Pancreas (tissue), 10 donors: ENCODE data around the gene OR10H3. TPM values are rescaled to one million over a fixed set of nuclear protein-coding genes. Genes with fewer than 3 reads are reported as not detected.

ENCODE experiments used
- ATAC-seq, 4 donors: fragments of 200-7000 bp; cut with Tn5 transposase; one replicate each; pipeline versions ENCODE4 v1.8.0 to v1.9.1; 2020; ENCODE audit warnings: mild to moderate bottlenecking in 4 of 4, moderate library complexity in 4 of 4
- DNase-seq, 6 donors: peaks; one replicate each; pipeline ENCODE4 v3.0.0-alpha.2; 2020
- FAIRE-seq: peaks from 2 replicates; lab custom pipeline; 2012; peaks lifted over from hg19 to GRCh38; lab: Jason Lieb, UNC
- H3K27ac ChIP-seq, 4 donors: fragments of 200-600 bp; sonication (generic); 1 replicate in 3 of 4; 2 replicates in 1 of 4; pipeline versions ENCODE4 v1.5.0 to v1.8.0; 2020
- H3K27me3 ChIP-seq, 4 donors: fragments of 200-600 bp; one replicate each; pipeline ENCODE4 v1.8.0; 2021
- H3K36me3 ChIP-seq, 3 donors: fragments of 200-600 bp; sonication (generic) in 1 of 3; one replicate each; pipeline versions ENCODE4 v1.5.0 to v1.8.0; 2020 to 2021
- H3K4me1 ChIP-seq, 3 donors: fragments of 200-600 bp; one replicate each; pipeline ENCODE4 v1.8.0; 2021
- H3K4me3 ChIP-seq, 4 donors: fragments of 200-600 bp; sonication (generic) in 2 of 4; one replicate each; pipeline versions ENCODE4 v1.5.0 to v1.8.0; 2020 to 2021
- H3K9me3 ChIP-seq, 4 donors: fragments of 200-600 bp; one replicate each; pipeline ENCODE4 v1.8.0; 2021
- WGBS, 2 donors: extraction: QIAGEN DNeasy Blood & Tissue Kit; methylation state at CpG; one replicate each; pipeline ENCODE4 v1.1.7; 2013; 5-methylcytosine and 5-hydroxymethylcytosine counted together
- intact Hi-C, 3 donors: fragments of 100-400 bp; cut with DNase I; formaldehyde crosslinking; loops; one replicate each; pipeline versions ENCODE4 v1.11.1 to v1.14.2; 2022
- polyA plus RNA-seq, 2 donors: library from polyadenylated mRNA; stranded (reverse); fragments of 200-250 nt; gene quantifications; one replicate each; pipeline ENCODE4 v1.2.3, GENCODE V29; 2013
- total RNA-seq, 6 donors: library from RNA; stranded (reverse); fragmentation: NEBNext Ultra II Directional in 4 of 6; extraction: Animal tissue kit (Norgen Biotek cat#: 25700) in 4 of 6; gene quantifications; one replicate each; pipeline versions ENCODE4 v1.2.1 to v1.2.4, GENCODE V29; 2021 to 2023
- TF ChIP-seq, protein P1 (sequence below), 4 donors: fragments of 200-600 bp; sonication (generic) in 3 of 4; IDR thresholded peaks; one replicate each; pipeline versions ENCODE4 v1.5.0 to v1.8.0; 2021; ENCODE audit warnings: antibody characterized with exemption in 4 of 4
- donor health status: healthy with polysubstance abuse.
- donor health status: DM: no; HTN: no; CAD: no; lungs with moderate emphysema.
- donor health status: DM: no; HTN: no; CAD: no.
- donor health status: control.
- donor health status: control.
- donor health status: Bipolar disorder and iron deficiency.
- donor health status: DM: yes; HTN: yes; CAD: no.
- donor health status: DM: no; HTN: no; CAD: no.
- donor health status: DM: no; HTN: no; CAD: no.
- donor health status: DM: yes; HTN: yes; CAD: no.

Gene OR10H3
- total and polyA plus RNA-seq, 8 donors = not detected

DNA sequence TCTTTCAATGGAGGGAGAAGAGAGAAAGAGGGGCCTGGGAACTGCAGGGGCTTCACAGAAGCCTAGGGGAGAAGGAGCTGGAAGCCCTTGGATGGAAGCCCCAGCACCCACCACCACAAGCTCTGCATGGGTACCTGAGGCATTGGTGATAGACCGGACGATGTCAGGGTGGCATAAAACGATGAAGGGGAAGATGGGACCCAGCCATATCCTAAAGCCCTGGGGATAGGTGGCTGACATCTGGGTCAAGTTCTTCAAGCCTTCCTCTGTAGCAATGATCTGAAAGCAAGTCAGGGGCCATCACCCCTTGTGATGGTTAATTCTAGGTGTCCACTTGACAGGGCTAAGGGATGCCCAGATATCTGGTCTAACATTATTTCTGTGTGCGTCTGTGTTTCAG, 38.5 kb downstream of the OR10H3 start:
- intact Hi-C loops = no loop called here
- Histone ChIP-seq H3K27ac (no peak overlapping the region), H3K4me1 (no peaks in the 10 kb centered on the region), H3K36me3 (no peaks in the 10 kb centered on the region), H3K4me3 (no peak overlapping the region), H3K9me3 (no peaks in the 10 kb centered on the region), H3K27me3 (no peaks in the 10 kb centered on the region)
- TF ChIP-seq, protein P1, sequence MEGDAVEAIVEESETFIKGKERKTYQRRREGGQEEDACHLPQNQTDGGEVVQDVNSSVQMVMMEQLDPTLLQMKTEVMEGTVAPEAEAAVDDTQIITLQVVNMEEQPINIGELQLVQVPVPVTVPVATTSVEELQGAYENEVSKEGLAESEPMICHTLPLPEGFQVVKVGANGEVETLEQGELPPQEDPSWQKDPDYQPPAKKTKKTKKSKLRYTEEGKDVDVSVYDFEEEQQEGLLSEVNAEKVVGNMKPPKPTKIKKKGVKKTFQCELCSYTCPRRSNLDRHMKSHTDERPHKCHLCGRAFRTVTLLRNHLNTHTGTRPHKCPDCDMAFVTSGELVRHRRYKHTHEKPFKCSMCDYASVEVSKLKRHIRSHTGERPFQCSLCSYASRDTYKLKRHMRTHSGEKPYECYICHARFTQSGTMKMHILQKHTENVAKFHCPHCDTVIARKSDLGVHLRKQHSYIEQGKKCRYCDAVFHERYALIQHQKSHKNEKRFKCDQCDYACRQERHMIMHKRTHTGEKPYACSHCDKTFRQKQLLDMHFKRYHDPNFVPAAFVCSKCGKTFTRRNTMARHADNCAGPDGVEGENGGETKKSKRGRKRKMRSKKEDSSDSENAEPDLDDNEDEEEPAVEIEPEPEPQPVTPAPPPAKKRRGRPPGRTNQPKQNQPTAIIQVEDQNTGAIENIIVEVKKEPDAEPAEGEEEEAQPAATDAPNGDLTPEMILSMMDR (IDR thresholded peaks at IDR 0.05) = no peak
- 60 to 77% methylated on average over 4 of the region's 4 CpGs for WGBS, 2 donors
- no peak for FAIRE-seq
- no peak for DNase-seq
- ATAC-seq = no peak

- no peaks in the 10 kb centered on the region for H3K9me3 ChIP-seq
- H3K36me3 ChIP-seq = no peaks in the 10 kb centered on the region
- no peak for DNase-seq
- no peak overlapping the region for H3K4me3 ChIP-seq
- ATAC-seq = no peak
- H3K4me1 ChIP-seq = no peaks in the 10 kb centered on the region
- 42 to 56% methylated on average over 9 of the region's 9 CpGs for WGBS, 2 donors
- intact Hi-C loops = no loop called here
- FAIRE-seq = no peak
- no peaks in the 10 kb centered on the region for H3K27me3 ChIP-seq
- TF ChIP-seq, protein P1 (IDR thresholded peaks at IDR 0.05) = no peak
- no peak overlapping the region for H3K27ac ChIP-seq
These were observed 39.5 kb downstream of the OR10H3 start for GRCh38 chr19:15776991-15777970.

- WGBS, 2 donors = 16 to 18% methylated on average over 9 to 10 of the region's 10 CpGs
- H3K27ac ChIP-seq = peak overlapping the region in 3 of 4 donors; percentile 22 to 68 (median 50)
- H3K27me3 ChIP-seq = no peaks in the 10 kb centered on the region
- no peaks in the 10 kb centered on the region for H3K9me3 ChIP-seq
- FAIRE-seq (no peak), ATAC-seq (peak; percentile 68 to 90 (median 87)), DNase-seq (peak; percentile 61 to 85 (median 74))
- no peaks in the 10 kb centered on the region for H3K4me1 ChIP-seq
- no peaks in the 10 kb centered on the region for H3K36me3 ChIP-seq
- H3K4me3 ChIP-seq = no peak overlapping the region
- intact Hi-C loops = no loop called here
- TF ChIP-seq, protein P1 (IDR thresholded peaks at IDR 0.05) = no peak
These were observed 42.1 kb downstream of the OR10H3 start for GRCh38 chr19:15779756-15780476.

DNA sequence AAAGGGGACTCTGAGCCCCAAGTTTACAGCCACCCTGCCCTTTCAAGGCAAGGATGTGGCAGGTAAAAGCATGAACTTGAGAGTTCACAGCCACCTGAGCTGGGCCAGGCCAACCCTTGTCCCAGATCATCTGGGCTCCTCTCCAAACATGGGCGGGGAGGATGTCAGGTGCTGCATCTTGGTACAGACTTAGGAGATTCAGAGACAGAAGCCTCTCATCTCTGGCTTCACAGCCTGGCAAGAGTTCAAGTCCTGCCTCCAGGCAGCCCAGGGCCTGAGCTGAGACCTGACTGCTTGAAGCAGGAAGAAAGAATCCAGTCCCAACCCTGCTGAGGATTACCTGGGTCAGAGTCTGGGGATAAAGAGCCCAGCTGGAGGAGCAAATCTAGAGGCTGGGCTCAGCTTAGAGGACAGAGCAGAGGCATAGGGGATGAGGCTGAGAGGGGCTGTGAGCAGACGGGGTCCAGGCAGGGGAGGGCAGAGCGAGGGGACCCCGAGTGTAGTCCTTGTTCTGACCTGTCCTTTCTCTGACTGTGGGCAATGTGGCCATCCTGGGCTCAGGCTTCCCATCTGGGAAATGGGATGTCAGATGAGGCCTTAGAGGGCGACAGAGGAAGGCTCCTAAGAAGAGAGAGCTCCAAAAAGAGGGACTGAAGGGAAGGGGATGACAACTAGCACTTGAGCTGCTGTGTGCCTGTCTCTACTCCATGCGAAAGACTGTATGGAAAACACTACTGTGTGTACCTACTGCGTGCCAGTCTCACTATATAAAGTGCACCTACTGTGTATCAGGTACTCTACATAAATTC, 43.0 kb downstream of the OR10H3 start:
- ATAC-seq = peak in 3 of 4 donors; percentile 7 to 40 (median 15)
- TF ChIP-seq, protein P1 (IDR thresholded peaks at IDR 0.05) = no peak
- Histone ChIP-seq H3K36me3 (no peaks in the 10 kb centered on the region), H3K4me3 (no peak overlapping the region), H3K9me3 (no peaks in the 10 kb centered on the region), H3K27ac (peak overlapping the region in 3 of 4 donors; percentile 16 to 68 (median 50)), H3K27me3 (no peaks in the 10 kb centered on the region), H3K4me1 (no peaks in the 10 kb centered on the region)
- intact Hi-C loops = no loop called here
- 75 to 81% methylated on average over 7 of the region's 7 CpGs for WGBS, 2 donors
- peak in 1 of 6 donors; percentile 12 for DNase-seq
- no peak for FAIRE-seq
